OCI-LY1 (cell line): ENCODE measurements around the gene NLRP3.

Source experiments
- H2AFZ ChIP-seq: fragments of 200-600 bp; sonication (generic), shearing (Covaris generic); 2 replicates; pipeline ENCODE4 v1.6.0; 2014; ENCODE audit warnings: antibody characterized with exemption, mild to moderate bottlenecking, low read length
- H3F3A ChIP-seq: fragments of 200-600 bp; sonication (generic), shearing (Covaris generic); 2 replicates; pipeline ENCODE4 v1.6.0; 2014; ENCODE audit warnings: mild to moderate bottlenecking, antibody characterized with exemption, low read length, moderate library complexity; ENCODE audit not compliant: insufficient read depth
- H3K27ac ChIP-seq: fragments of 200-600 bp; sonication (generic); 2 replicates; pipeline ENCODE4 v1.5.1; 2014; ENCODE audit warnings: low read length, mixed run types, mild to moderate bottlenecking, low read depth; ENCODE audit not compliant: poor library complexity, severe bottlenecking
- H3K27me3 ChIP-seq: fragments of 200-600 bp; sonication (generic); 2 replicates; pipeline ENCODE4 v1.6.0; 2014; ENCODE audit warnings: antibody characterized with exemption, mild to moderate bottlenecking, low read length, moderate library complexity; ENCODE audit not compliant: insufficient read depth
- H3K36me3 ChIP-seq: fragments of 200-600 bp; sonication (generic); 2 replicates; pipeline ENCODE4 v1.6.1; 2014; ENCODE audit warnings: mild to moderate bottlenecking, antibody characterized with exemption, low read length, moderate library complexity, mixed read lengths; ENCODE audit not compliant: insufficient read depth
- H3K4me1 ChIP-seq: fragments of 200-600 bp; sonication (generic); 2 replicates; pipeline ENCODE4 v1.5.1; 2014; ENCODE audit warnings: mild to moderate bottlenecking, low read length, moderate library complexity; ENCODE audit not compliant: insufficient read depth, severe bottlenecking
- H3K4me2 ChIP-seq: fragments of 200-600 bp; sonication (generic), shearing (Covaris generic); 2 replicates; pipeline ENCODE4 v1.6.1; 2014; ENCODE audit warnings: low read length
- H3K4me3 ChIP-seq: fragments of 200-600 bp; sonication (generic); 2 replicates; pipeline ENCODE4 v1.5.1; 2014; ENCODE audit warnings: low read length, low read depth, mild to moderate bottlenecking, mixed read lengths; ENCODE audit not compliant: poor library complexity, severe bottlenecking
- H3K79me2 ChIP-seq: fragments of 200-600 bp; shearing (Covaris generic); 2 replicates; pipeline ENCODE4 v1.6.1; 2016; ENCODE audit warnings: mixed run types, low read length, mixed read lengths; ENCODE audit not compliant: insufficient read depth
- H3K9ac ChIP-seq: fragments of 200-600 bp; sonication (generic), shearing (Covaris generic); 2 replicates; pipeline ENCODE4 v1.6.1; 2014; ENCODE audit warnings: mild to moderate bottlenecking, low read length, mixed read lengths
- H3K9me2 ChIP-seq: fragments of 200-600 bp; sonication (generic), shearing (Covaris generic); 2 replicates; pipeline ENCODE4 v1.6.1; 2014; ENCODE audit warnings: low read depth, mild to moderate bottlenecking, low read length, mixed read lengths
- H3K9me3 ChIP-seq: fragments of 200-600 bp; shearing (Covaris generic); 2 replicates; pipeline ENCODE4 v1.6.1; 2014; ENCODE audit warnings: low read length, mixed read lengths
- H4K20me1 ChIP-seq: fragments of 200-600 bp; sonication (generic), shearing (Covaris generic); 2 replicates; pipeline ENCODE4 v1.6.0; 2016; ENCODE audit warnings: mild to moderate bottlenecking, low read length; ENCODE audit not compliant: insufficient read depth
- CTCF ChIP-seq: fragments of 200-600 bp; sonication (generic), shearing (Covaris generic); IDR thresholded peaks from 2 replicates; pipeline ENCODE4 v1.5.1; 2017; ENCODE audit warnings: mild to moderate bottlenecking, antibody characterized with exemption, low read length, moderate library complexity, mixed read lengths
- EZH2 ChIP-seq: fragments of 200-600 bp; sonication (generic), shearing (Covaris generic); IDR thresholded peaks from 2 replicates; pipeline ENCODE4 v1.8.0; 2017; ENCODE audit warnings: borderline replicate concordance, mixed run types, mild to moderate bottlenecking, antibody characterized with exemption, low read length, moderate library complexity, mixed read lengths

Gene NLRP3

GRCh38 chr1:247367786-247368422 lies 48.1 kb upstream of the NLRP3 start:
- Histone ChIP-seq H2AFZ (no peak overlapping the region), H3K36me3 (no peaks in the 10 kb centered on the region), H3K4me3 (no peak overlapping the region), H3K9me2 (no peaks in the 10 kb centered on the region), H3K4me1 (no peaks in the 10 kb centered on the region), H4K20me1 (no peaks in the 10 kb centered on the region), H3F3A (no peaks in the 10 kb centered on the region), H3K9me3 (no peaks in the 10 kb centered on the region), H3K27me3 (no peaks in the 10 kb centered on the region), H3K79me2 (no peaks in the 10 kb centered on the region), H3K27ac (no peak overlapping the region), H3K9ac (no peak overlapping the region), H3K4me2 (no peak overlapping the region)
- TF ChIP-seq CTCF (no peak), EZH2 (no peak)

- Histone ChIP-seq H3K4me1 (no peaks in the 10 kb centered on the region), H3F3A (no peaks in the 10 kb centered on the region), H3K4me2 (no peak overlapping the region), H3K9me3 (no peaks in the 10 kb centered on the region), H4K20me1 (no peaks in the 10 kb centered on the region), H3K4me3 (no peak overlapping the region), H3K27ac (no peak overlapping the region), H3K27me3 (no peaks in the 10 kb centered on the region), H3K36me3 (no peaks in the 10 kb centered on the region), H2AFZ (no peak overlapping the region), H3K9ac (no peak overlapping the region), H3K9me2 (no peaks in the 10 kb centered on the region), H3K79me2 (no peaks in the 10 kb centered on the region)
- no peak for TF ChIP-seq CTCF
- TF ChIP-seq EZH2 = no peak
Measured at GRCh38 chr1:247368490-247369145, 47.4 kb upstream of the NLRP3 start.

GRCh38 chr1:247370786-247371732 lies 44.9 kb upstream of the NLRP3 start:
- H3K4me2 ChIP-seq = no peak overlapping the region
- no peak overlapping the region for H2AFZ ChIP-seq

More at GRCh38 chr1:247370786-247371732, 44.9 kb upstream of the NLRP3 start:
- no peaks in the 10 kb centered on the region for H3K79me2 ChIP-seq
- H3K27ac ChIP-seq = no peak overlapping the region
- H3K9ac ChIP-seq = no peak overlapping the region
- no peaks in the 10 kb centered on the region for H3K9me3 ChIP-seq
- H3K4me1 ChIP-seq = no peaks in the 10 kb centered on the region
- no peak overlapping the region for H3K4me3 ChIP-seq
- H3K36me3 ChIP-seq = no peaks in the 10 kb centered on the region
- no peaks in the 10 kb centered on the region for H3F3A ChIP-seq
- H3K27me3 ChIP-seq = no peaks in the 10 kb centered on the region; the same call in 1 of the 2 replicates
- no peaks in the 10 kb centered on the region for H4K20me1 ChIP-seq
- H3K9me2 ChIP-seq = no peaks in the 10 kb centered on the region
- TF ChIP-seq EZH2 (no peak), CTCF (no peak)
